Natural killer cell treated with Interleukin-12 subunit alpha and Interleukin-12 subunit beta and Interleukin-15 and Interleukin-18, amount 100 ng/mL, for 72 hours (primary cell): ENCODE measurements around the gene NBPF3. TPM values are rescaled to one million over a fixed set of nuclear protein-coding genes. Genes with fewer than 3 reads are reported as not detected.
"Not testable (repeated sequence)": the region's sequence is repeated elsewhere in the genome, so short reads cannot be mapped to it uniquely, and the experiment has no call there.

Experiments
- ATAC-seq, 2 donors: fragments of 150-1000 bp; cut with Tn5 transposase in 1 of 2; sonication (Bioruptor Pico), chemical (Tn5 transposase) in 1 of 2; 2 replicates each; pipeline ENCODE4 v1.10.0; 2021
- DNase-seq: peaks from one replicate; pipeline ENCODE4 v3.0.0; 2022; ENCODE audit warnings: low spot score
- H3K27ac Mint-ChIP-seq, 2 donors: 1 replicate in 1 of 2; 2 replicates in 1 of 2; pipeline ENCODE4 v1.8.0; 2022; ENCODE audit warnings: mixed read lengths in 2 of 2, mild to moderate bottlenecking in 1 of 2, moderate library complexity in 1 of 2
- H3K27me3 Mint-ChIP-seq, 2 donors: 1 replicate in 1 of 2; 2 replicates in 1 of 2; pipeline ENCODE4 v1.8.0; 2022; ENCODE audit warnings: mixed read lengths in 2 of 2
- H3K36me3 Mint-ChIP-seq: one replicate; pipeline ENCODE4 v1.8.0; 2022; ENCODE audit warnings: mixed read lengths
- H3K4me1 Mint-ChIP-seq, 2 donors: 1 replicate in 1 of 2; 2 replicates in 1 of 2; pipeline ENCODE4 v1.8.0; 2022; ENCODE audit warnings: low read depth in 2 of 2, mixed read lengths in 2 of 2, mild to moderate bottlenecking in 1 of 2
- H3K4me3 Mint-ChIP-seq: one replicate; pipeline ENCODE4 v1.8.0; 2022; ENCODE audit warnings: mixed read lengths
- H3K9me3 Mint-ChIP-seq: 2 replicates; pipeline ENCODE4 v1.8.0; 2022; ENCODE audit warnings: mixed read lengths
- total RNA-seq, 2 donors: library from RNA; stranded (reverse); gene quantifications; one replicate each; pipeline ENCODE4 v1.2.3, GENCODE V29; 2022

Gene NBPF3
- total RNA-seq, 2 donors from 2014 or later, result 6.6 to 16.5 TPM

- DNase-seq, result no peak
- H3K27me3 Mint-ChIP-seq, result peaks cover 0 to 9% of the 10 kb centered on the region in 2 donors
- no peak for ATAC-seq
- H3K4me1 Mint-ChIP-seq, result peaks cover 17 to 28% of the 10 kb centered on the region in 2 donors
- no peaks in the 10 kb centered on the region for H3K36me3 Mint-ChIP-seq
- no peak overlapping the region for H3K4me3 Mint-ChIP-seq
- H3K9me3 Mint-ChIP-seq, result no peaks in the 10 kb centered on the region
- no peak overlapping the region for H3K27ac Mint-ChIP-seq
Measured at GRCh38 chr1:21451212-21451611, 11.3 kb downstream of the NBPF3 start.

- Mint-ChIP-seq H3K4me3 (no peak overlapping the region), H3K27me3 (peaks cover 0 to 9% of the 10 kb centered on the region in 2 donors), H3K27ac (no peak overlapping the region), H3K9me3 (no peaks in the 10 kb centered on the region), H3K36me3 (no peaks in the 10 kb centered on the region), H3K4me1 (peaks cover 15 to 23% of the 10 kb centered on the region in 2 donors)
- ATAC-seq, result no peak
- no peak for DNase-seq
Measured at GRCh38 chr1:21451981-21452411, 12.1 kb downstream of the NBPF3 start.

- H3K36me3 Mint-ChIP-seq, H3K9me3 Mint-ChIP-seq, DNase-seq, H3K4me3 Mint-ChIP-seq, H3K27ac Mint-ChIP-seq, H3K27me3 Mint-ChIP-seq: not testable (repeated sequence)
- ATAC-seq, result peak; percentile 57 to 78
- H3K4me1 Mint-ChIP-seq, result peaks cover 15 to 23% of the 10 kb centered on the region in 2 donors
Measured at GRCh38 chr1:21453964-21454614, 14.2 kb downstream of the NBPF3 start.

- not testable (repeated sequence) for ATAC-seq, H3K4me3 Mint-ChIP-seq, H3K27ac Mint-ChIP-seq, DNase-seq, H3K36me3 Mint-ChIP-seq, H3K27me3 Mint-ChIP-seq, H3K9me3 Mint-ChIP-seq
- H3K4me1 Mint-ChIP-seq, result peaks cover 15 to 23% of the 10 kb centered on the region in 2 donors
Measured at GRCh38 chr1:21454904-21455303, 15.0 kb downstream of the NBPF3 start.

DNA sequence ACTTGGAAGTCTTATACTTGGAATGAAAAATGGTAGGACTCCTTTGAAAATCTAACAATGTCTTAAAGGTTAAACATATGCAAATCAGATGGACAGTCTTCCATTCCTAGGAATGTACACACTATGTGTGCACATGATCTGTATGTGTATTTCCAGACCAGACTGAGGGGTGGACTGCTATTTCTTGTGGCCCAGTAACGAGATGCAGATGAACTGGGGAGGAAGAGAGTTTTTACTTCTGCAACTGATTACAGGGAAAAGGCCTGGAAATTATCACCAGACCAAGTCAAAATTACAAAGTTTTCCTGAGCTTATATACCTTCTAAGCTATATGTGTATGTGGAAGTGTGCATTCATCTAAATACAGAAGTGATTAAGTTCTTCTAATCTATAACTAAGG, 17.7 kb downstream of the NBPF3 start:
- H3K27ac Mint-ChIP-seq, result no peak overlapping the region
- no peaks in the 10 kb centered on the region for H3K36me3 Mint-ChIP-seq
- H3K4me3 Mint-ChIP-seq, result no peak overlapping the region
- H3K27me3 Mint-ChIP-seq, result peaks cover 0 to 4% of the 10 kb centered on the region in 2 donors
- H3K9me3 Mint-ChIP-seq, result no peaks in the 10 kb centered on the region
- DNase-seq, result no peak
- peaks cover 13 to 15% of the 10 kb centered on the region in 2 donors for H3K4me1 Mint-ChIP-seq
- no peak for ATAC-seq

GRCh38 chr1:21465127-21465526, 25.2 kb downstream of the NBPF3 start:
- H3K27ac Mint-ChIP-seq, DNase-seq, H3K4me1 Mint-ChIP-seq, H3K27me3 Mint-ChIP-seq, H3K4me3 Mint-ChIP-seq, H3K36me3 Mint-ChIP-seq, H3K9me3 Mint-ChIP-seq, ATAC-seq: not testable (repeated sequence)

DNA sequence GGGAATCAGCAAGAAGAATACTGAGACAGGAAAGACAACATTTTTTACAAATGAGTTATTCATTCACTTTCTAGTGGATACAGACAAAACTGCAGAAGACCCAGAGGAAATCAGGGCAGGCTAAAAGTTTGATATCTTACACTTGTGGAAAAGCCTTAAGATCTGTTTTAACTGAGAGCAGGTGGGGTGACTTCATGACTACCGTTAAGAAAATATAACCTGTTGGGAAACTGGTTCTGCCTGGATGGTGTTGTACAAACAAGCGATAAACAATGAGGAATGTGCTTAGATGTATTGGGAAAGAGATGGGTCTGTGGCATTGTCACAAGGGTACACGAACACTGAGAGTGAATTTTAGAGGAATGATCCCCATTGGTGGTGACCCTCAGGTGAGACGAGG, 28.0 kb downstream of the NBPF3 start:
- not testable (repeated sequence) for H3K27me3 Mint-ChIP-seq, ATAC-seq, H3K27ac Mint-ChIP-seq, H3K4me1 Mint-ChIP-seq, H3K36me3 Mint-ChIP-seq, H3K4me3 Mint-ChIP-seq, DNase-seq, H3K9me3 Mint-ChIP-seq

DNA sequence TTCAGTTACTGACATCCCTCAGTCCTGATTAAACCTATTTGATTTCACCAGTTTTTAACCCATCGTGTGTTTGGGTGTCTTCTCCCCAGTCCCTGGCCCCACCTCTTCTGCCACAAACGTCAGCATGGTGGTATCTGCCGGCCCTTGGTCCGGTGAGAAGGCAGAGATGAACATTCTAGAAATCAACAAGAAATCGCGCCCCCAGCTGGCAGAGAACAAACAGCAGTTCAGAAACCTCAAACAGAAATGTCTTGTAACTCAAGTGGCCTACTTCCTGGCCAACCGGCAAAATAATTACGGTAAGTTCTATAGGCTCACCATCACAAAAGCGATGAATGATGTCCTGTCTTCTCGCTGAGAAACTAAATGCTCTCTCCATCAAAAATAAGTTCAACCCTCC, 28.7 kb downstream of the NBPF3 start:
- no peak for ATAC-seq
- no peak overlapping the region for H3K4me3 Mint-ChIP-seq
- no peak for DNase-seq
- peaks cover 0 to 4% of the 10 kb centered on the region in 2 donors for H3K4me1 Mint-ChIP-seq
- no peaks in the 10 kb centered on the region for H3K9me3 Mint-ChIP-seq
- no peak overlapping the region for H3K27ac Mint-ChIP-seq
- H3K36me3 Mint-ChIP-seq, result no peaks in the 10 kb centered on the region
- H3K27me3 Mint-ChIP-seq, result no peaks in the 10 kb centered on the region

DNA sequence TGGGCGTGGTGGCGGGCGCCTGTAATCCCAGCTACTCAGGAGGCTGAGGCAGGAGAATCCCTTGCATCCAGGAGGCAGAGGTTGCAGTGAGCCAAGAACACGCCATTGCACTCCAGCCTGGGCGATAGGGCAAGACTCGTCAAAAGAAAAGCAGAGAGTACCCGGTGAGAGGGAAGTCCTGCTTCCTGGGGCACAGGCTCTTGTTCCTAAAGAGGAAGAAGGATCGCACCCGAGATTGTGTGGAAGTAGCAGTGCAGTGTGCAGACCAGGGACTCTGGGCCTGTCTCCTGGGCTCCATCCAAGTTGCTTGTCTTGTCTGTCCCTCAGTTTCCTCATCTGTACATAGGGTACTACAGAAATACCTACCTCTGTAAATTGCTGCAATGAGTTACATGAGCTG, 29.6 kb downstream of the NBPF3 start:
- H3K27ac Mint-ChIP-seq, result no peak overlapping the region
- H3K4me1 Mint-ChIP-seq, result peaks cover 0 to 4% of the 10 kb centered on the region in 2 donors
- H3K27me3 Mint-ChIP-seq, result no peaks in the 10 kb centered on the region
- peaks cover 7% of the 10 kb centered on the region for H3K36me3 Mint-ChIP-seq
- ATAC-seq (no peak), DNase-seq (no peak)
- H3K9me3 Mint-ChIP-seq, result no peaks in the 10 kb centered on the region
- no peak overlapping the region for H3K4me3 Mint-ChIP-seq

DNA sequence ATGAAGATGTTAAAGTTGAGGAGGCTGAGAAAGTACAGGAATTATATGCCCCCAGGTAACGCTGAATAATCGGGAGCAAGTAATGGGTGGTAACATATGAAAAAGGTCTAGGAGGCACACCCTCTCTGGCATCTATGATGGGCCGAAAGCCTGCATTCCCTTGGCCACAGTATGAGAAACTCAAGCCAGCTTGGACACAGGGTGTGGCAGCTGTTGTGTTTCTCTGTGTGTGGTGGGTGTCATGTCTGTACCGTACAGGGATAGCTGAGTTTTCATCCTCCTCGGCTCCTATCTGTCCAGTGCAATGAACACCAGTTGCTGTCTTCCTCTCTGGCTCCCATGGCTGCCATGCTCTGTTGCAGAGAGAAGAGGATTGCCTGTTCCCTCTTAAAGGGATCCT, 32.9 kb downstream of the NBPF3 start:
- ATAC-seq (no peak), DNase-seq (no peak)
- Mint-ChIP-seq H3K27ac (no peak overlapping the region), H3K9me3 (no peaks in the 10 kb centered on the region), H3K36me3 (peaks cover 14% of the 10 kb centered on the region), H3K4me1 (peaks cover 0 to 4% of the 10 kb centered on the region in 2 donors), H3K4me3 (no peak overlapping the region), H3K27me3 (no peaks in the 10 kb centered on the region)

GRCh38 chr1:21478356-21478755, 38.4 kb downstream of the NBPF3 start:
- DNase-seq (no peak), ATAC-seq (no peak)
- Mint-ChIP-seq H3K4me1 (no peaks in the 10 kb centered on the region), H3K36me3 (peaks cover 28% of the 10 kb centered on the region), H3K27me3 (no peaks in the 10 kb centered on the region), H3K4me3 (no peak overlapping the region), H3K9me3 (no peaks in the 10 kb centered on the region), H3K27ac (no peak overlapping the region)

DNA sequence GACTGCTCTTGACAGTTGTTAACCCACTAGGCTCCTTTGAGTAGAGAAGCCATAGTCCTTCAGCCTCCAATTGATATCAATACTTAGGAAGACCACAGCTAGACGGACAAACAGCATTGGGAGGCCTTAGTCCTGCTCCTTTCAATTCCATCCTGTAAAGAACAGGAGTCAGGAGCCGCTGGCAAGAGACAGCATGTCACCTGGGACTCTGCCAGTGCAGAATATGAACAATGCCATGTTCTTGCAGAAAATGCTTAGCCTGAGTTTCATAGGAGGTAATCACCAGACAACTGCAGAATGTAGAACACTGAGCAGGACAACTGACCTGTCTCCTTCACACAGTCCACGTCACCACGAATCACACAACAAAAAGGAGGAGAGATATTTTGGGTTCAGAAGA, 43.9 kb downstream of the NBPF3 start:
- not testable (repeated sequence) for DNase-seq, H3K9me3 Mint-ChIP-seq, H3K4me1 Mint-ChIP-seq, ATAC-seq, H3K4me3 Mint-ChIP-seq, H3K27ac Mint-ChIP-seq
- peaks cover 6 to 11% of the 10 kb centered on the region in 2 donors for H3K27me3 Mint-ChIP-seq
- H3K36me3 Mint-ChIP-seq, result peaks cover 14% of the 10 kb centered on the region

GRCh38 chr1:21489146-21489545, 49.2 kb downstream of the NBPF3 start:
- no peak for DNase-seq
- H3K4me3 Mint-ChIP-seq, result peak overlapping the region; percentile 37
- H3K36me3 Mint-ChIP-seq, result no peaks in the 10 kb centered on the region
- peaks cover 9 to 18% of the 10 kb centered on the region in 2 donors for H3K27me3 Mint-ChIP-seq
- H3K4me1 Mint-ChIP-seq, result peaks cover 9 to 11% of the 10 kb centered on the region in 2 donors
- H3K27ac Mint-ChIP-seq, result no peak overlapping the region
- no peaks in the 10 kb centered on the region for H3K9me3 Mint-ChIP-seq
- ATAC-seq, result no peak

GRCh38 chr1:21490774-21491487, 51.0 kb downstream of the NBPF3 start:
- no peak overlapping the region for H3K4me3 Mint-ChIP-seq
- H3K27ac Mint-ChIP-seq, result no peak overlapping the region
- H3K36me3 Mint-ChIP-seq, result no peaks in the 10 kb centered on the region
- H3K9me3 Mint-ChIP-seq, result no peaks in the 10 kb centered on the region
- ATAC-seq, result peak; percentile 43 to 51
- peaks cover 9 to 11% of the 10 kb centered on the region in 2 donors for H3K4me1 Mint-ChIP-seq
- DNase-seq, result no peak
- peaks cover 9 to 17% of the 10 kb centered on the region in 2 donors for H3K27me3 Mint-ChIP-seq
